Loucy (cell line): ENCODE data around the gene PMEL.

Experiments used
- H2AFZ ChIP-seq: fragments of 200-600 bp; sonication (generic); 2 replicates; pipeline ENCODE4 v1.6.0; 2016; ENCODE audit warnings: antibody characterized with exemption, mild to moderate bottlenecking, low read length, moderate library complexity
- H3F3A ChIP-seq: fragments of 200-600 bp; 2 replicates; pipeline ENCODE4 v1.6.0; 2016; ENCODE audit warnings: antibody characterized with exemption, low read depth, mild to moderate bottlenecking
- H3K27me3 ChIP-seq: fragments of 200-600 bp; sonication (generic); 2 replicates; pipeline ENCODE4 v1.6.1; 2014; ENCODE audit warnings: low read length, mild to moderate bottlenecking; ENCODE audit not compliant: insufficient read depth, poor library complexity, severe bottlenecking
- H3K36me3 ChIP-seq: fragments of 200-600 bp; sonication (generic); 2 replicates; pipeline ENCODE4 v1.6.1; 2016; ENCODE audit warnings: low read length; ENCODE audit not compliant: insufficient read depth
- H3K4me1 ChIP-seq: fragments of 200-600 bp; sonication (generic); 2 replicates; pipeline ENCODE4 v1.5.1; 2014; ENCODE audit warnings: low read length, mild to moderate bottlenecking; ENCODE audit not compliant: insufficient read depth, poor library complexity, severe bottlenecking
- H3K4me2 ChIP-seq: fragments of 200-600 bp; sonication (generic); 2 replicates; pipeline ENCODE4 v1.6.0; 2014; ENCODE audit warnings: antibody characterized with exemption, low read length, low read depth, mild to moderate bottlenecking; ENCODE audit not compliant: poor library complexity, severe bottlenecking
- H3K4me3 ChIP-seq: fragments of 200-600 bp; sonication (generic); 2 replicates; pipeline ENCODE4 v1.5.1; 2014; ENCODE audit warnings: low read length, mild to moderate bottlenecking, mixed read lengths; ENCODE audit not compliant: poor library complexity, severe bottlenecking
- H3K79me2 ChIP-seq: fragments of 200-600 bp; sonication (generic); 2 replicates; pipeline ENCODE4 v1.6.1; 2014; ENCODE audit warnings: low read length; ENCODE audit not compliant: insufficient read depth
- H3K9ac ChIP-seq: fragments of 200-600 bp; sonication (generic); 2 replicates; pipeline ENCODE4 v1.6.0; 2014; ENCODE audit warnings: mild to moderate bottlenecking, low read depth, low read length, moderate library complexity; ENCODE audit not compliant: poor library complexity, severe bottlenecking
- H3K9me2 ChIP-seq: fragments of 200-600 bp; sonication (generic); replicated peaks from 2 replicates; pipeline ENCODE4 v1.6.1; 2016; ENCODE audit warnings: low read depth, low read length, mixed read lengths
- H3K9me3 ChIP-seq: fragments of 200-600 bp; sonication (generic); 2 replicates; pipeline ENCODE4 v1.6.1; 2014; ENCODE audit warnings: mild to moderate bottlenecking, antibody characterized with exemption, low read length, low read depth; ENCODE audit not compliant: insufficient read depth
- H4K20me1 ChIP-seq: fragments of 200-600 bp; sonication (generic); 2 replicates; pipeline ENCODE4 v1.6.0; 2014; ENCODE audit warnings: antibody characterized with exemption, low read length, mild to moderate bottlenecking; ENCODE audit not compliant: insufficient read depth, poor library complexity, severe bottlenecking
- EZH2phosphoT487 ChIP-seq: fragments of 200-600 bp; IDR thresholded peaks from 2 replicates; pipeline ENCODE4 v1.6.1; 2018; ENCODE audit warnings: antibody characterized with exemption, mild to moderate bottlenecking, moderate library complexity, borderline replicate concordance
- TF ChIP-seq, protein P1 (sequence below): fragments of 200-600 bp; sonication (generic); conservative IDR thresholded peaks from 2 replicates; pipeline ENCODE4 v1.5.1; 2014; ENCODE audit warnings: mild to moderate bottlenecking, antibody characterized with exemption, low read length

The PMEL gene

DNA sequence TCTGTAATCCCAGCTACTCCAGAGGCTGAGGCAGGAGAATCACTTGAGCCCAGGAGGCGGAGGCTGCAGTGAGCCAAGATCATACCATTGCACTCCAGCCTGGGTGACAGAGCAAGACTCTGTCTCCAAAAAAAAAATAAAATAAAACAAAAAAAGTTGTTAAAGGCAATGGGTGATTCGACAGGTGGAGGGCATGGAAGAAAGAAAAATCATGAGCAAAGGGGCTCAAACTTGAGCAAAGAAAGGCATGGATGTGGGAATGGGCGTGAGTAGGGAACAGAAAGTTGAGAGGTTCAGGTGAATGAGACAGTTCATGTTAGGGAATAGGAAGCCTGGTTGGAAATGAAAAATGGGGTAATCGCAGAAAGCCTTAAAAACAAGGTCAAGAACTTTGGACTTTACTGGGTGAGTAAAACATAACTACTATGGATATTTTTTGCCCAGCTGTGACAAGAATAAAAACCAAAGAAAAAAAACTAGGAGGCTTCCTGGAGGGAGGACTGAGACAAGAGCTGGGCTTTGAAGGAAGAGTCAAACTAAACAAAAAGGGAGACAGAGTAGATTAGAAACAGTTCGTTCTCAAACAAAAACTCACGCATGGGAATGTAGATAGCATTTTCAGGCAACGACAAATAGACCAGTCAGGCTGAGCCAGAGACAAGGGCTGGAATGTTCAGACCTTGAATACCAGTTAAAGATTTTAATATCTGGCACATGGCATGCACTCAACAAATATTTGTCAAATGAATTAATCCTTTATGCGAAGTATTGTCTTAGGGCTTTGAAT lies 56.9 kb downstream of the PMEL start:
- Histone ChIP-seq H3K9ac (no peak overlapping the region), H3F3A (no peaks in the 10 kb centered on the region), H3K4me3 (no peak overlapping the region), H3K9me2 (no peaks in the 10 kb centered on the region), H2AFZ (no peak overlapping the region), H3K4me2 (no peak overlapping the region), H3K4me1 (no peaks in the 10 kb centered on the region), H3K9me3 (no peaks in the 10 kb centered on the region), H3K36me3 (peaks cover 9% of the 10 kb centered on the region; the same call in 1 of the 2 replicates), H3K27me3 (no peaks in the 10 kb centered on the region), H3K79me2 (peaks cover 5% of the 10 kb centered on the region; the same call in 1 of the 2 replicates), H4K20me1 (no peaks in the 10 kb centered on the region)
- no peak for TF ChIP-seq EZH2phosphoT487
- TF ChIP-seq, protein P1, sequence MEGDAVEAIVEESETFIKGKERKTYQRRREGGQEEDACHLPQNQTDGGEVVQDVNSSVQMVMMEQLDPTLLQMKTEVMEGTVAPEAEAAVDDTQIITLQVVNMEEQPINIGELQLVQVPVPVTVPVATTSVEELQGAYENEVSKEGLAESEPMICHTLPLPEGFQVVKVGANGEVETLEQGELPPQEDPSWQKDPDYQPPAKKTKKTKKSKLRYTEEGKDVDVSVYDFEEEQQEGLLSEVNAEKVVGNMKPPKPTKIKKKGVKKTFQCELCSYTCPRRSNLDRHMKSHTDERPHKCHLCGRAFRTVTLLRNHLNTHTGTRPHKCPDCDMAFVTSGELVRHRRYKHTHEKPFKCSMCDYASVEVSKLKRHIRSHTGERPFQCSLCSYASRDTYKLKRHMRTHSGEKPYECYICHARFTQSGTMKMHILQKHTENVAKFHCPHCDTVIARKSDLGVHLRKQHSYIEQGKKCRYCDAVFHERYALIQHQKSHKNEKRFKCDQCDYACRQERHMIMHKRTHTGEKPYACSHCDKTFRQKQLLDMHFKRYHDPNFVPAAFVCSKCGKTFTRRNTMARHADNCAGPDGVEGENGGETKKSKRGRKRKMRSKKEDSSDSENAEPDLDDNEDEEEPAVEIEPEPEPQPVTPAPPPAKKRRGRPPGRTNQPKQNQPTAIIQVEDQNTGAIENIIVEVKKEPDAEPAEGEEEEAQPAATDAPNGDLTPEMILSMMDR, result no peak

DNA sequence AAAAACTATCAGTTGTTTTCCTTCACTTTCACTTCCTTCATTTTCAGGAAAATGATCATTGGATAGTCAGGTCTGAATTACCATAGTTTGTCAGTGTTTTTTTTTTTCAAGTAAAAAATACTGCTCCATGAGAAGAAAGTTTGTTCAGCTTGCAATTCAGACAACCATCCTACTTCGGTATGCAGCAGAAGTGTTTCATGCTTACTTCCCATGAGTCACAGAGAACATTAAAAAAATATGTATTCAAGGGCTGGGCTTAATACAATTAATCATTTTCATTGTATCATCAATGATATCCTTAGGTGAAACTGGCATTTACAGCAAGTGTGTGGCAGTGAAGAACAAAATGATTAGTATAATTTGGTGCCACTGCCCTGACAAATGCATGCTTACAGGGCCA lies 59.8 kb downstream of the PMEL start:
- no peaks in the 10 kb centered on the region for H3F3A ChIP-seq
- no peaks in the 10 kb centered on the region for H3K9me2 ChIP-seq
- H2AFZ ChIP-seq, result no peak overlapping the region
- no peaks in the 10 kb centered on the region for H3K4me1 ChIP-seq
- H3K79me2 ChIP-seq, result no peaks in the 10 kb centered on the region
- H3K9me3 ChIP-seq, result no peaks in the 10 kb centered on the region
- TF ChIP-seq, protein P1, result no peak
- TF ChIP-seq EZH2phosphoT487, result no peak
- H3K9ac ChIP-seq, result no peak overlapping the region
- peaks cover 14% of the 10 kb centered on the region; the same call in 1 of the 2 replicates for H3K36me3 ChIP-seq
- no peak overlapping the region for H3K4me3 ChIP-seq
- no peaks in the 10 kb centered on the region for H3K27me3 ChIP-seq
- H3K4me2 ChIP-seq, result no peak overlapping the region
- H4K20me1 ChIP-seq, result no peaks in the 10 kb centered on the region
